ENCODE results near the gene AKAP17A. TPM values are rescaled to one million over a fixed set of nuclear protein-coding genes. Genes with fewer than 3 reads are reported as not detected.

Gene AKAP17A
- total RNA-seq, 1 donor from 2014 or later: 32.7 TPM

DNA sequence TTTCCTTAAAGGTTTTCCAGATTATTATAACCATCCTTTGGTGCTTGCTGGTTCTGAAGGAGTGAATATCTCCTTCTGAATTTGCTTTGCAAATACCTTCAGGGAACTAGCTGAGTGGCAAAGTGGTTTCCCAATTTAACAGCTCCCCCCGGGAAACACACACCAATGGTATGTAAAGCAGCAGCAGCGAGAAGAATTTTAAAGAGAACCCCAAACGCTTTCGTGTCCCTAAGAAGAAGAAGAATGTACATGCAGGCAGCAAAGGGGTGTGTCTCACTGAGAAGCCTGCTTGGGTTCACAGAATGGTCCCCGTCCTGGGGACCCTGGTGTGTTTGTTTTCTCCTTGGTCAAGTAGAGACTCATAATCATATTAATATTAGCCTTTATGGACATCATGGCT is 4.2 kb upstream of the AKAP17A start:
- no peak for DNase-seq (ENCODE audit: low read depth)
- H3K4me3 ChIP-seq (ENCODE audit: low read depth, low read length): no peak overlapping the region
- TF ChIP-seq, protein P1, sequence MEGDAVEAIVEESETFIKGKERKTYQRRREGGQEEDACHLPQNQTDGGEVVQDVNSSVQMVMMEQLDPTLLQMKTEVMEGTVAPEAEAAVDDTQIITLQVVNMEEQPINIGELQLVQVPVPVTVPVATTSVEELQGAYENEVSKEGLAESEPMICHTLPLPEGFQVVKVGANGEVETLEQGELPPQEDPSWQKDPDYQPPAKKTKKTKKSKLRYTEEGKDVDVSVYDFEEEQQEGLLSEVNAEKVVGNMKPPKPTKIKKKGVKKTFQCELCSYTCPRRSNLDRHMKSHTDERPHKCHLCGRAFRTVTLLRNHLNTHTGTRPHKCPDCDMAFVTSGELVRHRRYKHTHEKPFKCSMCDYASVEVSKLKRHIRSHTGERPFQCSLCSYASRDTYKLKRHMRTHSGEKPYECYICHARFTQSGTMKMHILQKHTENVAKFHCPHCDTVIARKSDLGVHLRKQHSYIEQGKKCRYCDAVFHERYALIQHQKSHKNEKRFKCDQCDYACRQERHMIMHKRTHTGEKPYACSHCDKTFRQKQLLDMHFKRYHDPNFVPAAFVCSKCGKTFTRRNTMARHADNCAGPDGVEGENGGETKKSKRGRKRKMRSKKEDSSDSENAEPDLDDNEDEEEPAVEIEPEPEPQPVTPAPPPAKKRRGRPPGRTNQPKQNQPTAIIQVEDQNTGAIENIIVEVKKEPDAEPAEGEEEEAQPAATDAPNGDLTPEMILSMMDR (conservative IDR thresholded peaks at IDR 0.05; ENCODE audit: low read depth, low read length): no peak

DNA sequence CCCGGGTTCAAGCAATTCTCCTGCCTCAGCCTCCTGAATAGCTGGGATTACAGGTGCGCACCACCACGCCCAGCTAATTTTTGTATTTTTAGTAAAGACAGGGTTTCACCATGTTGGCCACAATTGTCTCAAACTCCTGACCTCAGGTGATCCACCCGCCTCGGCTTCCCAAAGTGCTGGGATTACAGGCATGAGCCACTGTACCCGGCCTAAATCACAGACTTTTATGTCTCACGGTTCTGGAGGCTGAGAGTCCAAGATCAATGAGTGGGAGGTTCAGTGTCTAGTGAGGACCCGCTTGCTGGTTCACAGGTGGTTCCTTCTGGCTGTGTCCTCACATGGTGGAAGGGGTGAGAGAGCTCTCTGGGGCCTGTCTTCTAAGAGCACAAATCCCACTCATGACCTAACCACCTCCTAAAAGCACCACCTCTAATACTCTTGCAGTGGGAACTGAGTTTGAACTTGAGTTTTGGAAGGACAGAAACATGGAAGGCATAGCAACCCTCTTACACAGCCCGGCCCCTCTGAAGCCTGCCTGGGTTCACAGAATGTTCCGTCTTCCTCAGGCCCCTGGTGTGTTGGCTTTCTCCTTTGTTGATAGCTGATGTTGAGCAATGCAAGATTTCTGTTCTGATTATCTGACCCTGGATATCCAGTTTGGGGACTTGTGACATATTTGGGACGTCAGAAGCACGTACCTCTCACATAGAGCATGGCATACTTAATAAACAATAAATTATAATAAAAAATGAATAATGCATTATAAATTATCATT is 1.9 kb upstream of the AKAP17A start:
- TF ChIP-seq, protein P1 (conservative IDR thresholded peaks at IDR 0.05; ENCODE audit: low read depth, low read length): no peak
- H3K4me3 ChIP-seq (ENCODE audit: low read depth, low read length): no peak overlapping the region
- DNase-seq (ENCODE audit: low read depth): no peak

DNA sequence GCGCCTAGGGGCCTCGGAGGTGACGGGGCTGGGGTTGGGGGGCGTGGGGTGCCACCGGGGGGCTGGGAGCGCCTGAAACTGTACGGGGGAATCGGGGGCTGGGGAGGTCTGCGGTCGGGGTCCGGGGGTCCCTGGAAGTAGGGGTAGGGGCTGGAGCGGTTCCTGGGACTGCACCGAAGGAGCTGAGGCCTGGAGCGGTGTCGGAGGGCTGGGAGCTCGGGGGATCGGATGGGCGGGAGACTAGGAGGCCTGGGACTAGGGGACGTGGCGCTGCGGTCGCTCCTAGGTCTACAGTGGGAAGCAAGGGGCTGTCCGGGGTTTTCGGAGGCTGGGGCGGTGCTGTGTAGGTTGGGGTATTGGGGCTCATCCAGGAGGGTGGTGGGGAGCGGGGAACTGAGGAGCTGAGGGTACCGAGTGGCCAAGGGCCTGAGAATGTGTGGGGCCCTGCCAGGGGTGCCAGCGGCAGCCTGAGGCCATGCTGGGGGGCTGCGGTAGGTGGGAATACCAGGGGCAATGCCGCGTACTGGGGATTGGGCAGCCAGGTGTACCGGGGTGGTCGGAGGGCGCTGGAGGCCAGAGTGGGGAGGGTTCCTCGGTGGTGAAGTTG is 562 bp downstream of the AKAP17A start:
- peak overlapping the region; percentile 86 for H3K4me3 ChIP-seq (ENCODE audit: low read depth, low read length)
- DNase-seq (ENCODE audit: low read depth): no peak
- TF ChIP-seq, protein P1 (conservative IDR thresholded peaks at IDR 0.05; ENCODE audit: low read depth, low read length): no peak

DNA sequence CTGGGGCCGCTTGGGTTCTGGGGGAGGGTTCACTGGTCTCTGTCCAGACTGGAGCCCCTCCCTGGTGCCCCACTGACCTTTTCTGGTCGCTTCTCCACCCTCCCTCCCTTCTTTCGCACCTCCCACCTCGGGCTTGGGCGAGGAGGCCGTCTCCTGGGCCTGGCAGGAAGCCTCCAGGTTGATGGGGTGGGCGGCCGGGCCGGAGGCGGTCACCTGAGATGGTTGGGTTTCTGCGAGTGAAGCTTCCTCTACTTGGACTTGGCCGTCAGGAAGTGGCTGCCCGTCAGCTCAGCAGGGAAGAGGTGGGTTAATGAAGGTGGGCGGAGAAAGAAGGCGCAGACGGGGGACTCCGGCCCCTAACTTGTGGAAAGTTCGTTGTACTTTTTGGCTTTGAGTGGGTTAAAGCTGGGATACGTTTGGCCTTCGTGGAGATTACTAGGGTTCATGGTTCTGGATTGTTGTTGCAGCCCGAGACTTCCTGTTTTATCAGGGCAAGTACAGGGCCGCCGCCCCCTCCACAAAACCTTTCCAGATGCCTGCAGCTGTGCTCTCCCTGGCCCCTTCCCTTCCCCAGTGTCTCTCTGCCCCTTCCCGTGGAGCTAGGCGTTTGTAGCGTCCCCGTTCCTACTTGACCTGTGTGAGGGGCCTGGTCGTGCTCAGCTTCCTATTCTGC is 1.2 kb downstream of the AKAP17A start:
- no peak for DNase-seq (ENCODE audit: low read depth)
- H3K4me3 ChIP-seq (ENCODE audit: low read depth, low read length): peak overlapping the region; percentile 86
- TF ChIP-seq, protein P1 (conservative IDR thresholded peaks at IDR 0.05; ENCODE audit: low read depth, low read length): no peak

DNA sequence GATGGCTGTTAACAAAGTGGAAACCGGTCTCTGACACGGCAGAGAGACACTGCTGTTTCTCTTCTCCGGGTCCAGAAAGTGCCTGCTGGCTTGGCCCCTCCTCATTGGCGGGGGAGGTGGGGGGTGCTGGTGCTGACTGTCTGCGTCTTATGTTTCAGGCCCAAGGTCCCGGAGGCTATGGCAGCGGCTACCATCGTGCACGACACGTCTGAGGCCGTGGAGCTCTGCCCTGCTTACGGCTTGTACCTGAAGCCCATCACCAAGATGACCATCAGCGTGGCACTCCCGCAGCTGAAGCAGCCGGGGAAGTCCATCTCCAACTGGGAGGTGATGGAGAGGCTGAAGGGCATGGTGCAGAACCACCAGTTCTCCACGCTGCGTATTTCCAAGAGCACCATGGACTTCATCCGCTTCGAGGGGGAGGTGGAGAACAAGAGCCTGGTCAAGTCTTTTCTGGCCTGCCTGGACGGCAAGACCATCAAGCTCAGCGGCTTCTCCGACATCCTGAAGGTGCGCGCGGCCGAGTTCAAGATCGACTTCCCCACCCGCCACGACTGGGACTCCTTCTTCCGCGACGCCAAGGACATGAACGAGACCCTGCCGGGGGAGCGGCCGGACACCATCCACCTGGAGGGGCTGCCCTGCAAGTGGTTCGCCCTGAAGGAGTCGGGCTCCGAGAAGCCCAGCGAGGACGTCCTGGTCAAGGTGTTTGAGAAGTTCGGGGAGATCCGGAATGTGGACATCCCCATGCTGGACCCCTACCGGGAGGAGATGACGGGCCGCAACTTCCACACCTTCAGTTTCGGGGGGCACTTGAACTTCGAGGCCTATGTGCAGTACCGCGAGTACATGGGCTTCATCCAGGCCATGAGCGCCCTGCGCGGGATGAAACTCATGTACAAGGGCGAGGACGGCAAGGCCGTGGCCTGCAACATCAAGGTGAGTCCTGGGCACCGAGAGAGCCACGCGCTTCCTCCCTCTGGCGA is 2.2 kb downstream of the AKAP17A start:
- peak overlapping the region; percentile 86 for H3K4me3 ChIP-seq (ENCODE audit: low read depth, low read length)
- DNase-seq (ENCODE audit: low read depth): no peak
- TF ChIP-seq, protein P1 (conservative IDR thresholded peaks at IDR 0.05; ENCODE audit: low read depth, low read length): no peak

DNA sequence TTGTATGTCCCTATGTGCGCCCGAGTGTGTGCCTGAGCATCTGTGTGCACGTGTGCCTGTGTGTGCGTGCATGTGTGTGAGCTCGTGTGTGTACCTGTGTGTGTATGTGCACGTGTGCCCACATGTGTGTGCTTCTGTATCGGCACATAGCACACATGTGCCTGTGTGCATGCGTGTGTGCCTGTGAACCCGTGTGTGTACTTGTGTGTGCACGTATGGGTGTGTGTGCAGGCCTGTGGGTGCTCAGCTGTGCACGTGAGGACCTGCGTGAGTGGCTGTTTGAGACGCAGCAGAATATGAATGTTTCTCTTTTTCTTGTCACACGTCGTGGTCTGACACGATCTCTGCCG is 4.3 kb downstream of the AKAP17A start:
- no peak overlapping the region for H3K4me3 ChIP-seq (ENCODE audit: low read depth, low read length)
- TF ChIP-seq, protein P1 (conservative IDR thresholded peaks at IDR 0.05; ENCODE audit: low read depth, low read length): no peak
- DNase-seq (ENCODE audit: low read depth): no peak

Data from epithelial cell of proximal tubule (primary cell).